CD1c-positive myeloid dendritic cell (primary cell): ENCODE results near the gene CNR1.
"Not testable (repeated sequence)": the region's sequence is repeated elsewhere in the genome, so short reads cannot be mapped to it uniquely, and the experiment has no call there.

Experiments
- DNase-seq: peaks from one replicate; pipeline ENCODE4 v3.0.0-alpha.2; 2016; ENCODE audit errors: extremely low spot score

CNR1 gene

GRCh38 chr6:88165844-88166492 is at the start of gene CNR1:
Gene CNR1 (minus strand): TSS chr6:88166347. CDS start chr6:88145274, 21,073 bp downstream.
- peak; percentile 18 for DNase-seq

GRCh38 chr6:88211446-88211845 is 45.3 kb upstream of the CNR1 start:
- DNase-seq = no peak

DNA sequence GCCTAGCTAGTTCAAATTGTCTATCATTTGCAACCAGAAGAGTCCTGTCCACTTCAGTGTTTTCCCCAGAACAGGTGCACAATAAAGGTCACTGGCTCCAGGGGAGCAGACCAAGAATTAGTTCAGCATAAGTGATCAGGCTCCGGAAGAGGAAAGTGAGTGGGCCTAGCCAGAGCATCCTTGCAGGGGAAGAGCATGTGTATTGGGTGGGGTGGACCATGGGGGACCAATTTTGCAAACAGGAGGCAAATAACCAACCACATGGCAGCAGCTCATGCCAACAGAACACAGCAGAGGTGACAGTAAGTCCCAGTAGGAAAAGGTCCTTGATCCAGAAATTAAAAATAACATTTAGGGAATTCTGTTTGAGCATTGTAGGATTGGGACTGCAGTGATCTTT is 43.2 kb upstream of the CNR1 start:
- no peak for DNase-seq

DNA sequence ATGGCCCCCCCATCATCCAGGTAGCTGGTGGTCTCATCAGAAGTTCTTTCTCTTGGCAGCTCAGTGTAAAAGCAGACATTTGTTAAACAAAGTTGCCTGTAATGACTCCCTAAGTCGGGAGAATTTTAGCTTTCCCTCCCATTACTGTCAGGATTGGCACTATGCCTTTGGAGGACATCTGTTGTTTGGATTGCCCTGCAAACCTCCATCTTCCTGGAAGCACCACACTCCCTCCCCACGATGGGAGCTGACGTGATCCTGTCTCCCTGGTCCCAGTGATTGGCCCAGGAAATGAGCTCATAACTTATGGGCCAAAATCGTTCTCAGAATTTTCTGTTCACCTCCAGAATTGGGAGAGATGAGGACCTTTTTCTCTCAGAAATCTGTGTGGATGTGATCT is 42.6 kb upstream of the CNR1 start:
- DNase-seq = no peak

DNA sequence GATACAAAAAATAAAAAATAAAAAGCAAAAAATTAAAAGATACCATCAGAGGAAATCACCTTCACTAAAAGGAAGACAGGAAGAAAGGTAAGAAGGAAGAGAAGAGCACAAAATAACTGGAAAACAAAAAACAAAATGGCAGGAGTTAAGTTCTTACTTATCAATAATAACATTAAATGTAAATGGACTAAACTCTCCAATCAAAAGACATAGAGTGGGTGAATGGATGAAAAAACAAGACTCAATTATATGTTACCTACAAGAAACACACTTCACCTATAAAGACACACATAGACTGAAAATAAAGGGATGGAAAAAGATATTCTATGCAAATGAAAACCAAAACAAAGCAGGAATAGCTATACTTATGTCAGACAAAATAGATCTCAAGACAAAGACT is 35.6 kb upstream of the CNR1 start:
- not testable (repeated sequence) for DNase-seq

GRCh38 chr6:88184921-88185320 is 18.8 kb upstream of the CNR1 start:
- no peak for DNase-seq

DNA sequence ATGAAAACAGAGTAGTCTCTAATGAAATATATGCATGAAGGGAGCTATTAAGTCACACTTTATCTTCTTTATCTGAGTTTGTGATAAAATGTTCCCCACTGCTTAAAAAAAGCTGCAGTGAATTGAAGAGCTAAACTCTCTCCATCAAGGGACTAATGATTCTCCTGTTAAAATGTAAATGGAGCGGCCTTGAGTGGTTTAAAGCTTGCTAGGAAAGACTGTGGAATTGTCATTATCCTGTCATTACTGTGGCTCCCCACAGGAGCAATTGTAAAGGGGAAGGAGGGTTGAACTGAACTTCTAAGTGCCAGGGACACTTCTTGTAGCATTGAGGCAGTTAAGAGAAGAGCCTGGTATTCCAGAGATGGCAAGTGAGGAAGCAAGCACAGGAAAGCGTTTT is 17.3 kb upstream of the CNR1 start:
- DNase-seq = no peak

DNA sequence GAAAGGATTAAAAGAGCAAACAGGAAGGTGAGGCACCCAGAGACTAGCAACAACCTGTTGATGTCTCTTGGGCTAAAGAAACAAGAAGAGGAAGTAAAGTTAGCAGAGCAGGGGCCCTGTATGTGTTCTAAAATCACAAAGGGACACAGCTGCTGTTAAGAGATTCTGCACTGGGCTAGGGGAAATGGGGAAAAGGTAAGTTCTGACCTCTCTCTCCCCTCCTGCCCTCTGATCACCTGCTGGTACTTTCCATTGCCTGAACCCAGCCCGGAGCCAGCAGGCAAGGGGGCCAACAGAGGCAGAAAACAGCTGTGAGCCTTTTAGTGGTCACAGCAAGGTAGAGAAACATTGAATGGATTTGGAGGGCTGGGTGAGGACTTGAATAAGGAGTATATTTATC is 13.5 kb upstream of the CNR1 start:
- DNase-seq = no peak

- DNase-seq = peak; percentile 46
Observed at GRCh38 chr6:88177961-88178464, 11.9 kb upstream of the CNR1 start.

GRCh38 chr6:88174906-88175305 is 8.8 kb upstream of the CNR1 start:
- no peak for DNase-seq

DNA sequence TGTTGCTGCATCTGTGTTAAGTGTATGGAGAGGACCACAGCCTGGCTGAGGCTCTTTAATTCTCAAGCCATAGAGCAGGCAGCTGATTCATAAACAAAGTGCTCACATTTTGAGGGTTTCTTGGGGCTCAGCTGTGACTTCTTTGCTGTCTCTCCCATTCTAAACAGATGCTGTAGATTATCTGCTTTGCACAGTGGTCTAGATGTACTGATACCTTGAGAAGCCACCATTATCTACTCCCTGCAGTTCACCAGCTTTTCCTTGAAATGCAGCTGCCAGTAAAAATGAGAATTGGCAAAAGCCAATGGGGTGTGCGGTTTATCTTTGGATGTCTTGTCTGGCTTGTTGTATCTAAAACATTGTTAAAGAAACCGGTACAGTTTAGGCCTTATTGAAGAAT is 5.2 kb upstream of the CNR1 start:
- DNase-seq = no peak

GRCh38 chr6:88168362-88168761 is 2.2 kb upstream of the CNR1 start:
- DNase-seq = no peak

GRCh38 chr6:88167352-88167937 is 1.3 kb upstream of the CNR1 start:
- peak; percentile 6 for DNase-seq

DNA sequence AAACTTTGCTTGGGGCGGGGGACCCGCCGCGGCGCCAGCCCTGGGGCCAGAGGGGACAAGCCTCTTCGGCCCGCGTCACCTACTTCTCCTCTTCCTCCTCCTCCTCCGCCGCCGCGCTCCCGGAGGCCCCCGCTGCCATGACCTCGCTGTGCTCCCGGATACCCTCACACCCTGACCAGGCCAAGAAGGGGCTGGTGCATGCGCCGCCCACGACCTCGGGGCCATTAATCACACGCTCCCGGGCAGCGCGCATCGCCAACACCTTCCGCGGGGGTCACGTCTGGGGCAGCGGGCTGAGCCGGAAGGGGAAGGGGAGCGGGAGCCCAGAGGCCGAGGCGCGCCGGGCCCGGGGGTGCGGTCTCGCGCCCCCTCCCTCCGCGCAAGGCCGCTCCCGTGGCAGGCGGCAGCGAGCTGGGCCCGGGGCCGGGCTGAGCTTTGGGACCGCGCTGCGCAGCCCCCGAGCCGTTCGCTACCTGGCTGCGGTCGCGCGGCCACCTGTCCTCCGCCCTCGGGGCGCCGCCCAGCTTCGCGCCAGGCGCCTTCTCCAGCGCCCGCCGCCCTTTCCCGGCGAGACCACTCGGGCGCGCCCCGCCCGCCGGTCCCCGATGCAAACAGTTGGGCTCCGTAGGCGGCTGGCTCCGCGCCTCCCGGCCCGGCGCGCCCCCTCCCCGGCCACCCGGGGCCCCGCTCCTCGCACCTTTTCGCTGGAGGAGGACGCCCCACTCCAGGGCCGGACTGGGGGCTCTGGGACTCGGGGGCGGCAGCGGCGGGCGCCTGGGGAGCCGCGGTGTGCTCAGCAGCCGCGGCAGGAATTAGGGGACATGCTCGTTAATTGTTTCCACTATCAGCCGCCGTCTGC is 575 bp upstream of the CNR1 start:
- DNase-seq = peak; percentile 41

GRCh38 chr6:88165087-88165843 is 882 bp downstream of the CNR1 start:
- no peak for DNase-seq

DNA sequence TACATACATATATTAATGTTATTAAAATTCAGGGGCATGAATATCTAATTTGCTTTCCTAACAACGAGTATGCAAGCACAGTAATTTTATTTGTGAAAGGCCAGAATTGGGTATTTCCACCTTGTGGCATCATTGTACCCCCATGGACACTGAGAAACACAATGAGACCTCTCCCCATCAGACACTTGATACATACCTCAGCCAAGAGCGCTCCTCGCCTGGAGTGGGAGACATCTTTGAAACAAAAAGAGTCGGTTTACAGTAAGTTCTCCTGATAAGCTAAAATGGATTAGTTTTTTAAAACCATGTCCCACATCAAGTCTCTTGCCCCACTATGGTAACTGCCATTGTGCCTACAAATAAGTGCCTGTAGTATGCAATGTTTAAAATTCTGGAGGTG is 2.1 kb downstream of the CNR1 start:
- DNase-seq = no peak

DNA sequence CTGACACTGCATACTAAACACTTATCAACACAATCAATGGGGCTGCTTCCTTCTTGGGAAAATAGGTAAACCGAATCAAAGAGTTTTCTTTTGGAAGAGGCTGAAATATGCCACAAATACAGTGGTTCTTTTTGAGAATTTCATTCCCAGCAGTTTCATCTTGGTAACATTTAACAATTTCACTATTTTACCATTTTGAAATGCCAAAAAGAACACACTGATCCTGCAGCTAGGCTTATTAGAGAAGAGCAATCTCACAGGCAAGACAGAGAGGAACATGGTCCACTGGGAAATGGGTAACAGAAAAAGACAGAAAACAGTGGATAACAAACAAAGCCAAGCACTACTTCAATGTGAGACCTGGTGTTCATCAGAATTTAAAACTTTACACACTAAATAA is 2.5 kb downstream of the CNR1 start:
- no peak for DNase-seq

DNA sequence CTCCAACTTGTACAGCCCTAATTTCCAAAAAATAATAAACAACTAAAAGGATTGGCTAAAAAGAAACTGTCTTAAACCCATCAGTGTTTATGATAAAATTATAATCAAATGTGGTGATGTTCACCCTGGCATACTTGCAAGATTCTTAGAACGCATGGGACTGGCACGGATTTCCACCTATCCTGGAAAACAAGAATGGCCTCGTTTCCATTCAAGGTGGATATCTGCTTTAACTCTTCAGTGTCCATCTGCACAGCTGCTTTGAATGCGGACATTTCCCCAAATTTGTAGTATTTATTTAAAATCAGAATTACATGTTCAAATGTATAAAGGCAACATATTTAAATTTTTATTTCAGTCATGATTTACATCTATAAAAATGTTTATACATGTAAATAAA is 4.2 kb downstream of the CNR1 start:
- DNase-seq = no peak

- no peak for DNase-seq
Observed at GRCh38 chr6:88157106-88157505, 9.0 kb downstream of the CNR1 start.

DNA sequence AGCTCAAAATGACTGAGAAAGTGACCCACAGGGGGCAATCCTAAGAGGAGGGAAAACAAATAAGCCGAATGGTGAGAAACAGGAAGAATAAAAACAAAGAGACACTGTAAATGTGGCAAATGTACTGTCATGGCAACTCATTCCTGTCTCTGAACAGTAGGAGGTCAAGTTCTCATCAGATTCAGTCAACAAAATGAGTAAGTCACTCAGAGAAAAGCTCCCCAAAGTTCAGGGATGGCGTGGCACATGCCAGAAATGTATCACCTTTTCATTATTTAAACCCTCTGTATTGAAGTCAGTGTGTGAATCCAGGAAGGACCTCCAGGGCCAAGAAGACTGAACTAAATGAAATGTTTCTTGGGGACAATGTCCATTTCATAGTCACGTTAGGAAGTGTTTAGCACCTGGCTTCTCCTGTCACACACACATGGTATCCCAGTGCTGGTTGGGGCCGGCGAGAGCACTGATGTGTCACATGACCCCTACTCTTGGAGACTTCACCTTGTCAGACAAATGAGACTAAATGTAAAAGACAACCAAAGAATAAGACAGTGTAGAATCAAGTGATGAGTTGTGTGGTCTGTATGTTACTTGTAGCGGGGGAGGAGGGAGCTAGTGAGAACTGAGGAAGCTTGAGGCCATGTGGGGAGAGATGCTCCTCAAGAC is 20.7 kb downstream of the CNR1 start:
- DNase-seq = no peak

GRCh38 chr6:88144637-88145297 is 21.4 kb downstream of the CNR1 start:
- DNase-seq = no peak
